ENCODE data around the gene FRMPD1. TPM values are rescaled to one million over a fixed set of nuclear protein-coding genes. Genes with fewer than 3 reads are reported as not detected.
"Not testable (repeated sequence)": the region's sequence is repeated elsewhere in the genome, so short reads cannot be mapped to it uniquely, and the experiment has no call there.

FRMPD1 gene
- polyA plus RNA-seq (2013, experiment 1 of 2), result not detected
- not detected for polyA plus RNA-seq (2013, experiment 2 of 2)

GRCh38 chr9:37650873-37651768, at the start of gene FRMPD1:
Gene FRMPD1 (plus strand): TSS chr9:37650954. CDS start chr9:37692642, 41,688 bp downstream.
- WGBS, 2 experiments (ENCODE audit: insufficient coverage in 2 of 2), result 2% methylated on average over 54 to 72 of the region's 73 CpGs
- H3K4me3 ChIP-seq (ENCODE audit: extremely low read depth, insufficient read depth, low read length, poor library complexity, severe bottlenecking), result peak within 1 kb of the TSS; percentile 41
- no peak within 1 kb of the TSS for H3K27ac ChIP-seq (ENCODE audit: low read depth, low read length, severe bottlenecking)
- H3K36me3 ChIP-seq (ENCODE audit: control insufficient read depth, insufficient read depth, low read length), result no peaks in the 10 kb centered on the region
- H3K4me1 ChIP-seq (ENCODE audit: control insufficient read depth, insufficient read depth, low read length, poor library complexity, severe bottlenecking), result peaks cover 4% of the 10 kb centered on the region
- H3K9me3 ChIP-seq (ENCODE audit: control insufficient read depth, low read length), result no peaks in the 10 kb centered on the region

- H3K9me3 ChIP-seq (ENCODE audit: control insufficient read depth, low read length); H3K4me3 ChIP-seq (ENCODE audit: extremely low read depth, insufficient read depth, low read length, poor library complexity, severe bottlenecking); H3K27ac ChIP-seq (ENCODE audit: low read depth, low read length, severe bottlenecking); H3K36me3 ChIP-seq (ENCODE audit: control insufficient read depth, insufficient read depth, low read length); H3K4me1 ChIP-seq (ENCODE audit: control insufficient read depth, insufficient read depth, low read length, poor library complexity, severe bottlenecking): not testable (repeated sequence)
- WGBS, 2 experiments (ENCODE audit: insufficient coverage in 2 of 2), result 100% methylated on average over 1 of the region's 4 CpGs
Observed at GRCh38 chr9:37602061-37602460, 48.7 kb upstream of the FRMPD1 start.

GRCh38 chr9:37602817-37603216, 47.9 kb upstream of the FRMPD1 start:
- Histone ChIP-seq H3K4me3 (ENCODE audit: extremely low read depth, insufficient read depth, low read length, poor library complexity, severe bottlenecking) (no peak overlapping the region), H3K9me3 (ENCODE audit: control insufficient read depth, low read length) (no peaks in the 10 kb centered on the region), H3K36me3 (ENCODE audit: control insufficient read depth, insufficient read depth, low read length) (no peaks in the 10 kb centered on the region), H3K4me1 (ENCODE audit: control insufficient read depth, insufficient read depth, low read length, poor library complexity, severe bottlenecking) (no peaks in the 10 kb centered on the region), H3K27ac (ENCODE audit: low read depth, low read length, severe bottlenecking) (no peak overlapping the region)
- WGBS, 2 experiments (ENCODE audit: insufficient coverage in 2 of 2), result 87 to 91% methylated on average over 4 to 5 of the region's 5 CpGs

DNA sequence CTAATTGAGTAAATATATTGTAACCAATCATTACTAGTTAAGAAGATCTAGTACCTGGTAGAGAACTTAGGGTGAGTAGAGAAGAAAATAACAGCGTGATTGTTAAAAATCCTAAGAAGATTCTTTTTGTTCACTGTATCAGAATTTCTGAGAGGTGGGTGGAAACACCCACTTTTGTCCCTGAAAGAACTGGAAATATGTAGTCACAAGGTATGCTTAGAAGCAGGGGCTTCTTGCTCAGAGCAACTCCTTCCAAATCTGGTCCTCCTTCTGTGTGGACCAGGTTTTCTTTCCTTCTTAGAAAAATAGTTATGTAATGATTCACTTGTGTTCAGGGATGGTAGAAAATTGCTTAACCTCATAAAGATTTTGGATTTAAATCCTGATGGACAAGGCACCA, 46.5 kb upstream of the FRMPD1 start:
- H3K36me3 ChIP-seq (ENCODE audit: control insufficient read depth, insufficient read depth, low read length), result no peaks in the 10 kb centered on the region
- H3K4me1 ChIP-seq (ENCODE audit: control insufficient read depth, insufficient read depth, low read length, poor library complexity, severe bottlenecking), result no peaks in the 10 kb centered on the region
- H3K27ac ChIP-seq (ENCODE audit: low read depth, low read length, severe bottlenecking), result no peak overlapping the region
- WGBS, 2 experiments (ENCODE audit: insufficient coverage in 2 of 2), result 80 to 83% methylated on average over 1 of the region's 1 CpG
- H3K9me3 ChIP-seq (ENCODE audit: control insufficient read depth, low read length), result no peaks in the 10 kb centered on the region
- no peak overlapping the region for H3K4me3 ChIP-seq (ENCODE audit: extremely low read depth, insufficient read depth, low read length, poor library complexity, severe bottlenecking)

DNA sequence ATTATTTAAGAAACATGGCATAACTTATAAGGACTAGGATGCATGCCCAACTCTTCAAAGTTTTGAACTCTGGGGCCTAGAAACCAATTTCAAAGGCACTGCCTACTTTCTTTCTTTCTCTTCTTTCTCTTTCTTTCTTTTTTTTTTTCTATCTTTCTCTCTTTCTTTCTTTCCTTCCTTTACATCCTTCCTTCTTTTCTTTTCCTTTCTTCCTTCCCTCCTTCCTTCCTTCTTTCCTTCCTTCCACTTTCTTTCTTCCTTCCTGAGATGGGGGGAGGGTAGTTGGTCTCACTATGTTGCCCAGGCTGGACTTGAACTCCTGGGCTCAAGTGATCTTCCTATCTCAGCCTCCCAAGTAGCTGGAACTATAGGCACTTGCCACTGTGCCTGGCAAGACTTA, 42.5 kb upstream of the FRMPD1 start:
- H3K4me1 ChIP-seq (ENCODE audit: control insufficient read depth, insufficient read depth, low read length, poor library complexity, severe bottlenecking), result no peaks in the 10 kb centered on the region
- H3K27ac ChIP-seq (ENCODE audit: low read depth, low read length, severe bottlenecking), result no peak overlapping the region
- H3K4me3 ChIP-seq (ENCODE audit: extremely low read depth, insufficient read depth, low read length, poor library complexity, severe bottlenecking), result no peak overlapping the region
- no peaks in the 10 kb centered on the region for H3K36me3 ChIP-seq (ENCODE audit: control insufficient read depth, insufficient read depth, low read length)
- H3K9me3 ChIP-seq (ENCODE audit: control insufficient read depth, low read length), result no peaks in the 10 kb centered on the region

- 66 to 72% methylated on average over 4 to 5 of the region's 6 CpGs for WGBS, 2 experiments (ENCODE audit: insufficient coverage in 2 of 2)
- H3K4me1 ChIP-seq (ENCODE audit: control insufficient read depth, insufficient read depth, low read length, poor library complexity, severe bottlenecking), result no peaks in the 10 kb centered on the region
- no peak overlapping the region for H3K4me3 ChIP-seq (ENCODE audit: extremely low read depth, insufficient read depth, low read length, poor library complexity, severe bottlenecking)
- H3K27ac ChIP-seq (ENCODE audit: low read depth, low read length, severe bottlenecking), result no peak overlapping the region
- H3K36me3 ChIP-seq (ENCODE audit: control insufficient read depth, insufficient read depth, low read length), result no peaks in the 10 kb centered on the region
- H3K9me3 ChIP-seq (ENCODE audit: control insufficient read depth, low read length), result no peaks in the 10 kb centered on the region
Observed at GRCh38 chr9:37609735-37610397, 40.9 kb upstream of the FRMPD1 start.

GRCh38 chr9:37611014-37611413, 39.7 kb upstream of the FRMPD1 start:
- H3K9me3 ChIP-seq (ENCODE audit: control insufficient read depth, low read length), result no peaks in the 10 kb centered on the region
- WGBS, 2 experiments (ENCODE audit: insufficient coverage in 2 of 2), result 93% methylated on average over 3 of the region's 6 CpGs; no CpG with 5 or more reads in 1 of the 2 experiments
- H3K4me3 ChIP-seq (ENCODE audit: extremely low read depth, insufficient read depth, low read length, poor library complexity, severe bottlenecking), result no peak overlapping the region
- no peaks in the 10 kb centered on the region for H3K36me3 ChIP-seq (ENCODE audit: control insufficient read depth, insufficient read depth, low read length)
- no peaks in the 10 kb centered on the region for H3K4me1 ChIP-seq (ENCODE audit: control insufficient read depth, insufficient read depth, low read length, poor library complexity, severe bottlenecking)
- no peak overlapping the region for H3K27ac ChIP-seq (ENCODE audit: low read depth, low read length, severe bottlenecking)

GRCh38 chr9:37611961-37612360, 38.8 kb upstream of the FRMPD1 start:
- WGBS, 2 experiments (ENCODE audit: insufficient coverage in 2 of 2), result 80 to 83% methylated on average over 1 of the region's 1 CpG
- no peaks in the 10 kb centered on the region for H3K4me1 ChIP-seq (ENCODE audit: control insufficient read depth, insufficient read depth, low read length, poor library complexity, severe bottlenecking)
- no peak overlapping the region for H3K4me3 ChIP-seq (ENCODE audit: extremely low read depth, insufficient read depth, low read length, poor library complexity, severe bottlenecking)
- no peaks in the 10 kb centered on the region for H3K9me3 ChIP-seq (ENCODE audit: control insufficient read depth, low read length)
- no peak overlapping the region for H3K27ac ChIP-seq (ENCODE audit: low read depth, low read length, severe bottlenecking)
- H3K36me3 ChIP-seq (ENCODE audit: control insufficient read depth, insufficient read depth, low read length), result no peaks in the 10 kb centered on the region

GRCh38 chr9:37617161-37617560, 33.6 kb upstream of the FRMPD1 start:
- no peaks in the 10 kb centered on the region for H3K9me3 ChIP-seq (ENCODE audit: control insufficient read depth, low read length)
- WGBS, 2 experiments (ENCODE audit: insufficient coverage in 2 of 2), result 100% methylated on average over 1 to 2 of the region's 2 CpGs
- no peaks in the 10 kb centered on the region for H3K36me3 ChIP-seq (ENCODE audit: control insufficient read depth, insufficient read depth, low read length)
- H3K4me1 ChIP-seq (ENCODE audit: control insufficient read depth, insufficient read depth, low read length, poor library complexity, severe bottlenecking), result peaks cover 20% of the 10 kb centered on the region
- no peak overlapping the region for H3K4me3 ChIP-seq (ENCODE audit: extremely low read depth, insufficient read depth, low read length, poor library complexity, severe bottlenecking)
- H3K27ac ChIP-seq (ENCODE audit: low read depth, low read length, severe bottlenecking), result no peak overlapping the region

GRCh38 chr9:37617832-37618231, 32.9 kb upstream of the FRMPD1 start:
- Histone ChIP-seq H3K27ac (ENCODE audit: low read depth, low read length, severe bottlenecking) (no peak overlapping the region), H3K9me3 (ENCODE audit: control insufficient read depth, low read length) (no peaks in the 10 kb centered on the region), H3K4me1 (ENCODE audit: control insufficient read depth, insufficient read depth, low read length, poor library complexity, severe bottlenecking) (peaks cover 20% of the 10 kb centered on the region), H3K36me3 (ENCODE audit: control insufficient read depth, insufficient read depth, low read length) (no peaks in the 10 kb centered on the region), H3K4me3 (ENCODE audit: extremely low read depth, insufficient read depth, low read length, poor library complexity, severe bottlenecking) (no peak overlapping the region)
- 53 to 72% methylated on average over 3 of the region's 4 CpGs for WGBS, 2 experiments (ENCODE audit: insufficient coverage in 2 of 2)

DNA sequence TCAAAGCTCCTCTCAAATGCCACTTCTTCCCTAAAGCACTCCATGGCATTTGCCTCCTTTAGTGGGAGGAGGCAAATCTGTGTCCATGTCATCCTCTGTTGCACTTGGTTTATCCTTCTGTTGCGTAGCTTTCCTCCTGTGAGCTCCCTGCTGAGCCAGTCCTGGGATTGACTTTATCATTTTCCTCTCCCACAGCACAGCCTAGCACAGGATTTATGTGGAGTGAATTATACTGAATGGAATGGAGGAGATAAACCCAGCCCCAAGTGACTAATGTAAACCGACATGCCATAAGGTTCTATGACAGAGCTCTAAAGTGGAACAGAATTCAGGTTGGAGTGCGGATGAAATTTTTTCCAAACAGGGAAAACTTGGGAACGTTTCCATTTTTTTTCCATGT, 31.9 kb upstream of the FRMPD1 start:
- WGBS, 2 experiments (ENCODE audit: insufficient coverage in 2 of 2), result 94 to 100% methylated on average over 2 of the region's 4 CpGs
- H3K36me3 ChIP-seq (ENCODE audit: control insufficient read depth, insufficient read depth, low read length), result no peaks in the 10 kb centered on the region
- peaks cover 20% of the 10 kb centered on the region for H3K4me1 ChIP-seq (ENCODE audit: control insufficient read depth, insufficient read depth, low read length, poor library complexity, severe bottlenecking)
- no peak overlapping the region for H3K4me3 ChIP-seq (ENCODE audit: extremely low read depth, insufficient read depth, low read length, poor library complexity, severe bottlenecking)
- H3K9me3 ChIP-seq (ENCODE audit: control insufficient read depth, low read length), result no peaks in the 10 kb centered on the region
- no peak overlapping the region for H3K27ac ChIP-seq (ENCODE audit: low read depth, low read length, severe bottlenecking)
